IMR-90 (cell line): ENCODE measurements around the gene GIT2. TPM values are rescaled to one million over a fixed set of nuclear protein-coding genes. Genes with fewer than 3 reads are reported as not detected.

ENCODE experiments used
- ATAC-seq: fragments of 200-7000 bp; cut with Tn5 transposase; 2 replicates; pipeline ENCODE4 v1.9.1; 2020; ENCODE audit warnings: low read depth, mild to moderate bottlenecking, moderate library complexity
- BruUV-seq: library from RNA; stranded (reverse); fragments of 400-500 nt; replicated peaks from 2 replicates; lab custom pipeline; 2021; lab: Mats Ljungman, UMichigan
- CTCF ChIA-PET: fragments of 300-600 bp; formaldehyde crosslinking; extraction: SDS; loops from one replicate; lab custom pipeline; 2021; ENCODE audit warnings: antibody characterized with exemption; lab: Yijun Ruan, JAX
- POLR2A ChIA-PET: fragments of 300-600 bp; sonication (Branson Sonifier 250); formaldehyde crosslinking; loops from one replicate; lab custom pipeline; 2022; ENCODE audit warnings: antibody characterized with exemption; ENCODE audit not compliant: unreplicated experiment; lab: Charles Lee
- DNase-seq: peaks from one replicate; pipeline ENCODE4 v3.0.0; 2013
- H2AFZ ChIP-seq: replicated peaks from 2 replicates; pipeline ENCODE3; 2013; ENCODE audit warnings: low read length, mild to moderate bottlenecking; ENCODE audit not compliant: poor library complexity
- H2AK5ac ChIP-seq: 2 replicates; pipeline ENCODE4 v1.6.1; 2013; ENCODE audit warnings: low read depth, low read length, inconsistent platforms
- H2AK9ac ChIP-seq: replicated peaks from 2 replicates; pipeline ENCODE3; 2013; ENCODE audit warnings: mild to moderate bottlenecking, low read depth, low read length, moderate library complexity; ENCODE audit not compliant: poor library complexity
- H2BK120ac ChIP-seq: 2 replicates; pipeline ENCODE4 v1.6.1; 2013; ENCODE audit warnings: low read depth, low read length, inconsistent platforms
- H2BK15ac ChIP-seq: 3 replicates; pipeline ENCODE4 v1.6.1; 2013; ENCODE audit warnings: low read depth, low read length, inconsistent platforms
- H2BK20ac ChIP-seq: 2 replicates; pipeline ENCODE4 v1.6.1; 2013; ENCODE audit warnings: low read depth, mild to moderate bottlenecking, inconsistent platforms, low read length, moderate library complexity
- H2BK5ac ChIP-seq: 2 replicates; pipeline ENCODE4 v1.6.1; 2013; ENCODE audit warnings: mild to moderate bottlenecking, low read depth, low read length, inconsistent platforms; ENCODE audit not compliant: poor library complexity, severe bottlenecking
- H3K14ac ChIP-seq: replicated peaks from 2 replicates; pipeline ENCODE4 v1.6.1; 2013; ENCODE audit warnings: low read depth, low read length, inconsistent platforms
- H3K18ac ChIP-seq: 2 replicates; pipeline ENCODE4 v1.6.1; 2013; ENCODE audit warnings: low read depth, low read length, control low read depth
- H3K23ac ChIP-seq: 2 replicates; pipeline ENCODE4 v1.6.1; 2013; ENCODE audit warnings: low read depth, low read length, inconsistent platforms
- H3K27ac ChIP-seq: 2 replicates; pipeline ENCODE4 v1.5.1; 2013; ENCODE audit warnings: mild to moderate bottlenecking, control low read depth, low read length; ENCODE audit not compliant: insufficient read depth
- H3K27me3 ChIP-seq: 2 replicates; pipeline ENCODE4 v1.6.1; 2013; ENCODE audit warnings: low read length; ENCODE audit not compliant: control insufficient read depth, insufficient read depth
- H3K36me3 ChIP-seq: 2 replicates; pipeline ENCODE4 v1.6.1; 2013; ENCODE audit warnings: low read length, mixed read lengths; ENCODE audit not compliant: control insufficient read depth, insufficient read depth
- H3K4ac ChIP-seq: 2 replicates; pipeline ENCODE4 v1.6.1; 2013; ENCODE audit warnings: low read depth, low read length, inconsistent platforms
- H3K4me1 ChIP-seq: 2 replicates; pipeline ENCODE4 v1.6.1; 2013; ENCODE audit warnings: low read length, mixed read lengths; ENCODE audit not compliant: control insufficient read depth, insufficient read depth
- H3K4me2 ChIP-seq: 2 replicates; pipeline ENCODE4 v1.6.1; 2013; ENCODE audit warnings: low read depth, mild to moderate bottlenecking, control low read depth, low read length, moderate library complexity
- H3K4me3 ChIP-seq: 2 replicates; pipeline ENCODE4 v1.5.1; 2013; ENCODE audit warnings: low read depth, mild to moderate bottlenecking, control low read depth, low read length, moderate library complexity; ENCODE audit not compliant: insufficient read depth
- H3K56ac ChIP-seq: 2 replicates; pipeline ENCODE4 v1.6.1; 2013; ENCODE audit warnings: low read length, inconsistent platforms; ENCODE audit not compliant: insufficient read depth; ENCODE audit errors: extremely low read depth
- H3K79me1 ChIP-seq, 2 experiments: 2 replicates each; pipeline ENCODE4 v1.6.1; 2013; ENCODE audit warnings: low read length in 2 of 2, inconsistent platforms in 1 of 2, low read depth in 1 of 2
- H3K9ac ChIP-seq: 2 replicates; pipeline ENCODE4 v1.6.1; 2013; ENCODE audit warnings: low read depth, low read length, control low read depth
- H3K9me1 ChIP-seq: 2 replicates; pipeline ENCODE4 v1.6.1; 2013; ENCODE audit warnings: low read length, inconsistent platforms; ENCODE audit not compliant: insufficient read depth
- H3K9me3 ChIP-seq: 2 replicates; pipeline ENCODE4 v1.6.1; 2013; ENCODE audit warnings: low read length; ENCODE audit not compliant: control insufficient read depth, insufficient read depth
- H4K20me1 ChIP-seq: 2 replicates; pipeline ENCODE4 v1.6.1; 2013; ENCODE audit warnings: low read length, inconsistent platforms; ENCODE audit not compliant: insufficient read depth
- H4K5ac ChIP-seq: 2 replicates; pipeline ENCODE4 v1.6.1; 2013; ENCODE audit warnings: mild to moderate bottlenecking, low read depth, low read length, control low read depth
- H4K8ac ChIP-seq, 2 experiments: 2 replicates each; pipeline ENCODE4 v1.6.1; 2013; ENCODE audit warnings: low read depth in 2 of 2, low read length in 2 of 2, control low read depth in 1 of 2, inconsistent platforms in 1 of 2
- H4K91ac ChIP-seq: 2 replicates; pipeline ENCODE4 v1.6.1; 2013; ENCODE audit warnings: low read depth, low read length, inconsistent platforms; ENCODE audit not compliant: insufficient read depth
- BHLHE40 ChIP-seq: fragments of 150-350 bp; IDR thresholded peaks from 2 replicates; pipeline ENCODE4 v1.6.1; 2016; ENCODE audit warnings: mild to moderate bottlenecking, low read depth, low read length
- CEBPB ChIP-seq: IDR thresholded peaks from 2 replicates; pipeline ENCODE4 v1.6.1; 2012; ENCODE audit warnings: low read depth, low read length, improper control_type of control experiment
- CHD1 ChIP-seq: IDR thresholded peaks from 2 replicates; pipeline ENCODE4 v1.6.1; 2012; ENCODE audit warnings: low read depth, low read length, improper control_type of control experiment
- FOS ChIP-seq: fragments of 150-350 bp; IDR thresholded peaks from 2 replicates; pipeline ENCODE4 v1.6.1; 2016; ENCODE audit warnings: low read depth, low read length
- MAFK ChIP-seq: IDR thresholded peaks from 2 replicates; pipeline ENCODE4 v1.6.1; 2012; ENCODE audit warnings: low read depth, low read length, improper control_type of control experiment
- MAZ ChIP-seq: IDR thresholded peaks from 2 replicates; pipeline ENCODE4 v1.6.1; 2012; ENCODE audit warnings: low read depth, mild to moderate bottlenecking, low read length, improper control_type of control experiment, moderate library complexity, borderline replicate concordance
- MXI1 ChIP-seq: IDR thresholded peaks from 2 replicates; pipeline ENCODE4 v1.6.1; 2012; ENCODE audit warnings: low read depth, mild to moderate bottlenecking, low read length, moderate library complexity, borderline replicate concordance
- NFE2L2 ChIP-seq: fragments of 150-350 bp; IDR thresholded peaks from 2 replicates; pipeline ENCODE4 v1.6.1; 2016; ENCODE audit warnings: low read depth, mild to moderate bottlenecking, low read length
- POLR2A ChIP-seq: IDR thresholded peaks from 2 replicates; pipeline ENCODE4 v1.6.1; 2012; ENCODE audit warnings: mild to moderate bottlenecking, low read depth, low read length
- RAD21 ChIP-seq: IDR thresholded peaks from 2 replicates; pipeline ENCODE4 v1.6.1; 2012; ENCODE audit warnings: low read length, improper control_type of control experiment
- RCOR1 ChIP-seq: IDR thresholded peaks from 2 replicates; pipeline ENCODE4 v1.6.1; 2012; ENCODE audit warnings: mild to moderate bottlenecking, low read length, improper control_type of control experiment; ENCODE audit not compliant: insufficient replicate concordance
- RFX5 ChIP-seq: IDR thresholded peaks from 2 replicates; pipeline ENCODE4 v1.8.0; 2012; ENCODE audit warnings: low read depth, mild to moderate bottlenecking, low read length, moderate library complexity
- SMC3 ChIP-seq: fragments of 150-350 bp; IDR thresholded peaks from 2 replicates; pipeline ENCODE4 v1.6.1; 2016; ENCODE audit warnings: low read depth, mild to moderate bottlenecking, antibody characterized with exemption, low read length, moderate library complexity
- WGBS, 2 experiments: methylation state at CpG; one replicate each; pipeline versions ENCODE4 v1.1.5 to v1.1.7; 2013; ENCODE audit warnings: missing lambda C conversion rate in 2 of 2; ENCODE audit not compliant: insufficient read length in 1 of 2; ENCODE audit errors: extremely low coverage in 2 of 2; 5-methylcytosine and 5-hydroxymethylcytosine counted together
- dilution Hi-C: fragments of 300-500 bp; cut with HindIII; formaldehyde crosslinking; loops from one replicate; pipeline ENCODE4 v1.14.3; 2018; ENCODE audit warnings: low sequenced_read_pairs; ENCODE audit not compliant: unreplicated experiment
- in situ Hi-C: fragments of 300-500 bp; cut with MboI; formaldehyde crosslinking; loops from 3 replicates; pipeline ENCODE4 v1.14.3; 2019; ENCODE audit warnings: low sequenced_read_pairs, inconsistent platforms, mixed read lengths
- intact Hi-C: fragments of 100-400 bp; cut with micrococcal nuclease; formaldehyde crosslinking; loops from 2 replicates; pipeline ENCODE4 v1.10.0; 2022
- polyA plus RNA-seq, 3 experiments: library from polyadenylated mRNA; depleted of rRNA; stranded (reverse); fragments of >200 nt; gene quantifications; 2 replicates each; pipeline ENCODE4 v1.2.3, GENCODE V29; 2012; ENCODE audit warnings: low replicate concordance in 1 of 3
- total RNA-seq: library from RNA; depleted of rRNA; stranded (reverse); fragments of >200 nt; gene quantifications from 2 replicates; pipeline ENCODE4 v1.2.3, GENCODE V29; 2012
- TF ChIP-seq, protein P1 (sequence below): fragments of 150-350 bp; IDR thresholded peaks from 2 replicates; pipeline ENCODE4 v1.6.1; 2017; ENCODE audit warnings: mild to moderate bottlenecking, antibody characterized with exemption, low read length, low read depth
- TF ChIP-seq, protein P2 (sequence below): conservative IDR thresholded peaks from 2 replicates; pipeline ENCODE4 v1.5.1; 2012; ENCODE audit warnings: mild to moderate bottlenecking, low read depth, low read length, improper control_type of control experiment
- TF ChIP-seq, protein P3 (sequence below): fragments of 150-350 bp; IDR thresholded peaks from 2 replicates; pipeline ENCODE4 v1.6.1; 2016; ENCODE audit warnings: low read depth, mild to moderate bottlenecking, low read length, moderate library complexity, borderline replicate concordance

Gene GIT2
- total and polyA plus RNA-seq, 2 of the 4 experiments (the other 2 are of a cell fraction): 48.0 to 71.9 TPM

DNA sequence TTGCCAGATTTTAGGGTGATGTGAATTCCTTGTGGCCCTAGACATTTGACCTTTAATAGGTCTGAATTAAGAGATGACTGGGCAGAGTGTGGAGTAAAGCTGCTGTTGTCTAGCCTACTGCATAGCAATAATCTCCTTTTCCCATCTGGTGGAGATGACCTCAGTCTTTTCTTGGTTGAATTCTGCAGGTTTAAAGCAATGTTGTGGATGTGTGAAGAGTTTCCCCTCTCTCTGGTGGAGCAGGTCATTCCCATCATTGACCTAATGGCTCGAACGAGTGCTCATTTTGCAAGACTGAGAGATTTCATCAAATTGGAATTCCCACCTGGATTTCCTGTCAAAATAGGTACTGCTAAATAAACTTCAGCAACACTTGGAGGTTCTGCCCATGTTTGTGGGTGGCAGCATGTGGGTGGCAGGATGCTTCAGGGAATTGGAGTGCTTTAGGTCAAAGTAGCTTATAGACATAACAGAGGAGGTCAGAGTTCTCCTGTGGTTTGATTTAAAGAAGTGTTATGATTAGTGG is 33.2 kb upstream of the GIT2 start:
- dilution Hi-C loops: no loop called here
- no peak overlapping the region for H3K9ac ChIP-seq
- H2BK15ac ChIP-seq: no peak overlapping the region
- peaks cover 43% of the 10 kb centered on the region for H3K36me3 ChIP-seq
- in situ Hi-C loops: no loop called here
- H3K18ac ChIP-seq: no peak overlapping the region; the same call in 1 of the 2 replicates
- H3K14ac ChIP-seq: no peak overlapping the region
- H2AK9ac ChIP-seq: no peak overlapping the region
- DNase-seq: no peak
- POLR2A ChIA-PET: no interaction called here
- no peak for ATAC-seq
- peak overlapping the region; percentile 20 for H2BK5ac ChIP-seq
- H3K27ac ChIP-seq: peak overlapping the region; percentile 9; the same call in 1 of the 2 replicates
- peaks cover 10% of the 10 kb centered on the region for H3K4me1 ChIP-seq
- no peak overlapping the region for H4K91ac ChIP-seq
- H4K20me1 ChIP-seq: peaks cover 12% of the 10 kb centered on the region
- intact Hi-C loops: no loop called here
- peaks cover 15% of the 10 kb centered on the region for H3K9me1 ChIP-seq
- H3K9me3 ChIP-seq: no peaks in the 10 kb centered on the region
- H2AFZ ChIP-seq: no peak overlapping the region
- H4K5ac ChIP-seq: peak overlapping the region; percentile 42; the same call in 1 of the 2 replicates
- H3K56ac ChIP-seq: no peak overlapping the region
- no TSS peak for BruUV-seq
- H3K4me3 ChIP-seq: no peak overlapping the region
- no peak overlapping the region for H4K8ac ChIP-seq
- no peaks in the 10 kb centered on the region for H3K27me3 ChIP-seq
- H2AK5ac ChIP-seq: no peak overlapping the region
- H3K23ac ChIP-seq: no peak overlapping the region
- peaks cover 28 to 41% of the 10 kb centered on the region in 2 experiments for H3K79me1 ChIP-seq
- H2BK20ac ChIP-seq: no peak overlapping the region
- H3K4me2 ChIP-seq: no peak overlapping the region
- H3K4ac ChIP-seq: no peak overlapping the region
- WGBS, 2 experiments: no CpG with 5 or more reads among the region's 2 CpGs
- TF ChIP-seq, protein P1, sequence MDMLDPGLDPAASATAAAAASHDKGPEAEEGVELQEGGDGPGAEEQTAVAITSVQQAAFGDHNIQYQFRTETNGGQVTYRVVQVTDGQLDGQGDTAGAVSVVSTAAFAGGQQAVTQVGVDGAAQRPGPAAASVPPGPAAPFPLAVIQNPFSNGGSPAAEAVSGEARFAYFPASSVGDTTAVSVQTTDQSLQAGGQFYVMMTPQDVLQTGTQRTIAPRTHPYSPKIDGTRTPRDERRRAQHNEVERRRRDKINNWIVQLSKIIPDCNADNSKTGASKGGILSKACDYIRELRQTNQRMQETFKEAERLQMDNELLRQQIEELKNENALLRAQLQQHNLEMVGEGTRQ: no peak
- no peak for TF ChIP-seq RAD21
- no peak for TF ChIP-seq MXI1
- TF ChIP-seq MAFK: no peak
- no peak for TF ChIP-seq RFX5
- TF ChIP-seq MAZ: no peak
- no peak for TF ChIP-seq RCOR1
- TF ChIP-seq BHLHE40: no peak
- no peak for TF ChIP-seq CEBPB
- TF ChIP-seq SMC3: no peak
- TF ChIP-seq, protein P2, sequence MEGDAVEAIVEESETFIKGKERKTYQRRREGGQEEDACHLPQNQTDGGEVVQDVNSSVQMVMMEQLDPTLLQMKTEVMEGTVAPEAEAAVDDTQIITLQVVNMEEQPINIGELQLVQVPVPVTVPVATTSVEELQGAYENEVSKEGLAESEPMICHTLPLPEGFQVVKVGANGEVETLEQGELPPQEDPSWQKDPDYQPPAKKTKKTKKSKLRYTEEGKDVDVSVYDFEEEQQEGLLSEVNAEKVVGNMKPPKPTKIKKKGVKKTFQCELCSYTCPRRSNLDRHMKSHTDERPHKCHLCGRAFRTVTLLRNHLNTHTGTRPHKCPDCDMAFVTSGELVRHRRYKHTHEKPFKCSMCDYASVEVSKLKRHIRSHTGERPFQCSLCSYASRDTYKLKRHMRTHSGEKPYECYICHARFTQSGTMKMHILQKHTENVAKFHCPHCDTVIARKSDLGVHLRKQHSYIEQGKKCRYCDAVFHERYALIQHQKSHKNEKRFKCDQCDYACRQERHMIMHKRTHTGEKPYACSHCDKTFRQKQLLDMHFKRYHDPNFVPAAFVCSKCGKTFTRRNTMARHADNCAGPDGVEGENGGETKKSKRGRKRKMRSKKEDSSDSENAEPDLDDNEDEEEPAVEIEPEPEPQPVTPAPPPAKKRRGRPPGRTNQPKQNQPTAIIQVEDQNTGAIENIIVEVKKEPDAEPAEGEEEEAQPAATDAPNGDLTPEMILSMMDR: no peak
- TF ChIP-seq CHD1: no peak
- no peak for TF ChIP-seq POLR2A
- no peak for TF ChIP-seq FOS
- no peak for TF ChIP-seq NFE2L2
- TF ChIP-seq, protein P3, sequence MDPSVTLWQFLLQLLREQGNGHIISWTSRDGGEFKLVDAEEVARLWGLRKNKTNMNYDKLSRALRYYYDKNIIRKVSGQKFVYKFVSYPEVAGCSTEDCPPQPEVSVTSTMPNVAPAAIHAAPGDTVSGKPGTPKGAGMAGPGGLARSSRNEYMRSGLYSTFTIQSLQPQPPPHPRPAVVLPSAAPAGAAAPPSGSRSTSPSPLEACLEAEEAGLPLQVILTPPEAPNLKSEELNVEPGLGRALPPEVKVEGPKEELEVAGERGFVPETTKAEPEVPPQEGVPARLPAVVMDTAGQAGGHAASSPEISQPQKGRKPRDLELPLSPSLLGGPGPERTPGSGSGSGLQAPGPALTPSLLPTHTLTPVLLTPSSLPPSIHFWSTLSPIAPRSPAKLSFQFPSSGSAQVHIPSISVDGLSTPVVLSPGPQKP: no peak
- H2BK120ac ChIP-seq: no peak overlapping the region
- CTCF ChIA-PET: interaction anchor here (0.6 kb wide), 1 partner anchor 416 kb away, joined by 4 read pairs; no protein-coding TSS in a partner anchor
